A673 (cell line): Measurements from ENCODE around the gene LMO4. TPM values are rescaled to one million over a fixed set of nuclear protein-coding genes. Genes with fewer than 3 reads are reported as not detected.

ENCODE experiments used
- BruUV-seq: library from RNA; stranded (reverse); fragments of 400-500 nt; replicated peaks from 2 replicates; lab custom pipeline; 2021; lab: Mats Ljungman, UMichigan
- CTCF ChIA-PET: fragments of 300-600 bp; sonication (Branson Sonifier 250); formaldehyde crosslinking; loops from one replicate; lab custom pipeline; 2022; ENCODE audit warnings: antibody characterized with exemption; lab: Charles Lee
- POLR2A ChIA-PET: fragments of 300-600 bp; sonication (Branson Sonifier 250); formaldehyde crosslinking; loops from one replicate; lab custom pipeline; 2022; ENCODE audit warnings: antibody characterized with exemption; ENCODE audit not compliant: low non-redundant PET; lab: Charles Lee
- DNase-seq: peaks from one replicate; pipeline ENCODE4 v3.0.0-alpha.2; 2015; ENCODE audit warnings: low spot score
- H3K27ac ChIP-seq: fragments of 200-600 bp; sonication (generic); 2 replicates; pipeline ENCODE4 v1.5.1; 2016; ENCODE audit warnings: mixed run types, low read depth, mild to moderate bottlenecking, mixed read lengths, antibody characterized with exemption, low read length; ENCODE audit not compliant: poor library complexity, severe bottlenecking
- H3K27me3 ChIP-seq: fragments of 200-600 bp; sonication (generic); replicated peaks from 2 replicates; pipeline ENCODE4 v1.6.1; 2017; ENCODE audit warnings: mixed run types, low read depth, mild to moderate bottlenecking, mixed read lengths, antibody characterized with exemption, low read length; ENCODE audit not compliant: insufficient read depth, poor library complexity
- H3K36me3 ChIP-seq: fragments of 200-600 bp; sonication (generic); 2 replicates; pipeline ENCODE4 v1.6.1; 2016; ENCODE audit warnings: mixed run types, mild to moderate bottlenecking, mixed read lengths, antibody characterized with exemption, low read length; ENCODE audit not compliant: insufficient read depth, poor library complexity, severe bottlenecking
- H3K4me1 ChIP-seq: fragments of 200-600 bp; sonication (generic); 2 replicates; pipeline ENCODE4 v1.6.1; 2017; ENCODE audit warnings: mixed run types, mild to moderate bottlenecking, mixed read lengths, antibody characterized with exemption, low read length; ENCODE audit not compliant: insufficient read depth, poor library complexity, severe bottlenecking
- H3K4me3 ChIP-seq: fragments of 200-600 bp; sonication (generic); 2 replicates; pipeline ENCODE4 v1.5.1; 2016; ENCODE audit warnings: low read depth, mixed run types, mild to moderate bottlenecking, mixed read lengths, low read length; ENCODE audit not compliant: poor library complexity, severe bottlenecking
- H3K9me3 ChIP-seq: fragments of 200-600 bp; sonication (generic); 2 replicates; pipeline ENCODE4 v1.6.1; 2016; ENCODE audit warnings: mixed run types, low read depth, mild to moderate bottlenecking, mixed read lengths, antibody characterized with exemption, low read length; ENCODE audit not compliant: poor library complexity, severe bottlenecking
- EZH2 ChIP-seq: fragments of 200-600 bp; sonication (generic); IDR thresholded peaks from 2 replicates; pipeline ENCODE4 v1.6.1; 2017; ENCODE audit warnings: borderline replicate concordance, low read depth, mild to moderate bottlenecking, mixed read lengths, antibody characterized with exemption, low read length; ENCODE audit not compliant: poor library complexity, severe bottlenecking
- intact Hi-C: fragments of 100-400 bp; cut with micrococcal nuclease; formaldehyde crosslinking; loops from one replicate; pipeline ENCODE4 v1.10.0; 2022; ENCODE audit not compliant: unreplicated experiment
- total RNA-seq: library from RNA; stranded (reverse); gene quantifications from 2 replicates; pipeline ENCODE4 v1.2.3, GENCODE V29; 2021
- TF ChIP-seq, protein P1 (sequence below): fragments of 300-800, 200-600 bp; sonication (generic); conservative IDR thresholded peaks from 2 replicates; pipeline ENCODE4 v1.5.1; 2017; ENCODE audit warnings: low read depth, mild to moderate bottlenecking, antibody characterized with exemption, low read length, moderate library complexity, mixed read lengths

Gene LMO4
- total RNA-seq, 1 experiment from 2014 or later, result 32.2 TPM

DNA sequence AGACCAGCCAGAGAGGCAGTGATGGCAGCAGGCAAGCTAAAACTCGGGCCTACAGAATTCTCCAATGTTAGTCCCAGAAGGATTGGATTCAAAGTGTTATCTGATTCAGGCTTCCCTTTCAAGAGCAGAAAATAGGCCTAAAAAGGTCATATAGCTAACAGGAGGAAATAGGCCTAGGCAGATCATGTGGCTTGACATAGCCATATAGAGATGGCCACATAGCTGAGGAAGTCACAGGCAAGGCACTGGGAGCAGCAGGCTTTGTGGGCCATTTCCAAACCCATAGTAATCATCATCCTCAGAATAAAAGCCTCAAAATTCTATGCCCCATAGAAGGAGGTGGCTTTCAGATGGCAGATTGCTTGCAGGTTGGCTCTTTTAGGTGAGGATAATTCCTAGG is 29.0 kb upstream of the LMO4 start:
- ChIA-PET CTCF (no interaction called here), POLR2A (interaction anchor here (0.5 kb wide), 1 partner anchor 62 kb away, joined by 4 read pairs; no protein-coding TSS in a partner anchor)
- Histone ChIP-seq H3K27me3 (no peaks in the 10 kb centered on the region), H3K4me3 (no peak overlapping the region), H3K4me1 (peaks cover 7% of the 10 kb centered on the region), H3K9me3 (no peaks in the 10 kb centered on the region), H3K36me3 (no peaks in the 10 kb centered on the region), H3K27ac (no peak overlapping the region)
- TF ChIP-seq EZH2, result no peak
- TF ChIP-seq, protein P1, sequence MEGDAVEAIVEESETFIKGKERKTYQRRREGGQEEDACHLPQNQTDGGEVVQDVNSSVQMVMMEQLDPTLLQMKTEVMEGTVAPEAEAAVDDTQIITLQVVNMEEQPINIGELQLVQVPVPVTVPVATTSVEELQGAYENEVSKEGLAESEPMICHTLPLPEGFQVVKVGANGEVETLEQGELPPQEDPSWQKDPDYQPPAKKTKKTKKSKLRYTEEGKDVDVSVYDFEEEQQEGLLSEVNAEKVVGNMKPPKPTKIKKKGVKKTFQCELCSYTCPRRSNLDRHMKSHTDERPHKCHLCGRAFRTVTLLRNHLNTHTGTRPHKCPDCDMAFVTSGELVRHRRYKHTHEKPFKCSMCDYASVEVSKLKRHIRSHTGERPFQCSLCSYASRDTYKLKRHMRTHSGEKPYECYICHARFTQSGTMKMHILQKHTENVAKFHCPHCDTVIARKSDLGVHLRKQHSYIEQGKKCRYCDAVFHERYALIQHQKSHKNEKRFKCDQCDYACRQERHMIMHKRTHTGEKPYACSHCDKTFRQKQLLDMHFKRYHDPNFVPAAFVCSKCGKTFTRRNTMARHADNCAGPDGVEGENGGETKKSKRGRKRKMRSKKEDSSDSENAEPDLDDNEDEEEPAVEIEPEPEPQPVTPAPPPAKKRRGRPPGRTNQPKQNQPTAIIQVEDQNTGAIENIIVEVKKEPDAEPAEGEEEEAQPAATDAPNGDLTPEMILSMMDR, result no peak
- no TSS peak for BruUV-seq
- intact Hi-C loops, result loop anchor here (10.0 kb wide), 2 partner anchors 875 to 1005 kb away; no protein-coding TSS in a partner anchor
- DNase-seq, result no peak

DNA sequence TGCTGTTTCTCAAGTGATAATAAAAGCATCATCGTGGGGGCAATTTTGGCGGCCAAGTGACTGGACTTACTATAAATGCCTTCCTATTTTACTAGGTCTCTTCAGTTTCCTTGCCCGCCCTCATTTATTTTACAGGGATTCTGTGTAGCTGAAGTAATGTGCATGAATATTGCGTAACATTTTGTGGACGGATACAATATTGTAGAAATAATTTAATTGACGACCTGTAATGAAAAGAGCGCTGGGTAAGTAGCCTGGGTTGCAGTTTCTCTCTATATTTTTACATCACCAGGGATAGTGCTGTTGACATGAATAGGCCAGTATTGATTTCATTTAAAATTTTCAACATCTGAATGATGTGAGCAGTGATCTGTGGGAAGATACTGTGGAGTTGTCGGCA is 28.1 kb upstream of the LMO4 start:
- Histone ChIP-seq H3K9me3 (no peaks in the 10 kb centered on the region), H3K4me3 (no peak overlapping the region), H3K36me3 (no peaks in the 10 kb centered on the region), H3K4me1 (peaks cover 4% of the 10 kb centered on the region), H3K27me3 (no peaks in the 10 kb centered on the region), H3K27ac (no peak overlapping the region)
- TF ChIP-seq EZH2, result no peak
- TF ChIP-seq, protein P1, result no peak
- no TSS peak for BruUV-seq
- CTCF ChIA-PET, result no interaction called here
- DNase-seq, result no peak
- POLR2A ChIA-PET, result no interaction called here
- intact Hi-C loops, result no loop called here

DNA sequence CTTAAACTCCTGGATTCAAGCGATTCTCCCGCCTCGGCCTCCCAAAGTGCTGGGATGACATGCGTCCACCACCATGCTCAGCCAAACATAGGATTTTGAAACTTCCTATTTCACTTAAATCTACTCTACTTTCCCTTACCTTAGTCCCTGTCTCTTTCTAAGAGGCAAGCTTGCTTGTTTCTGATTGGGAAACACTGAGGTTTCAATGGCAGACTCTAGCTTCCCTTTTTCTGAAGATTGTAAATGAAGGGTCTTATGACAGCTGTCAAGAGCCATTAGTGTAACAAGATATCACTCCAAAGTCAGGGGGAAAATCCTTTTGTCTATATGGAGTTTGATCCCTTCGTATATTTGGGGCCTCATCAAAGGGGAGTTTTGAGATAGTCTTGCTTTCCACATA is 23.5 kb upstream of the LMO4 start:
- ChIA-PET POLR2A (no interaction called here), CTCF (no interaction called here)
- no peak for DNase-seq
- Histone ChIP-seq H3K27me3 (peaks cover 3% of the 10 kb centered on the region), H3K27ac (no peak overlapping the region), H3K9me3 (no peaks in the 10 kb centered on the region), H3K36me3 (no peaks in the 10 kb centered on the region), H3K4me1 (no peaks in the 10 kb centered on the region), H3K4me3 (no peak overlapping the region)
- no peak for TF ChIP-seq EZH2
- TF ChIP-seq, protein P1, result no peak
- intact Hi-C loops, result no loop called here
- BruUV-seq, result no TSS peak
